Epithelial cell of proximal tubule (primary cell): Measurements from ENCODE around the gene NSFL1C. TPM values are rescaled to one million over a fixed set of nuclear protein-coding genes. Genes with fewer than 3 reads are reported as not detected.

Experiments used
- DNase-seq: peaks from one replicate; pipeline ENCODE4 v3.0.0-alpha.2; 2011; ENCODE audit warnings: low read depth
- H3K4me3 ChIP-seq: 2 replicates; pipeline ENCODE4 v1.5.1; 2011; ENCODE audit warnings: low read depth, mild to moderate bottlenecking, low read length
- CTCF ChIP-seq: conservative IDR thresholded peaks from 2 replicates; pipeline ENCODE4 v1.5.1; 2012; ENCODE audit warnings: low read depth, mild to moderate bottlenecking, low read length
- total RNA-seq: library from RNA; depleted of rRNA; stranded (reverse); fragments of >200 nt; gene quantifications from 2 replicates; pipeline ENCODE4 v1.2.3, GENCODE V29; 2015

Gene NSFL1C
- total RNA-seq, 1 donor from 2014 or later, result 61.6 TPM

GRCh38 chr20:1491860-1492642 is 25.4 kb upstream of the NSFL1C start:
- no peak for DNase-seq
- TF ChIP-seq CTCF, result no peak
- no peak overlapping the region for H3K4me3 ChIP-seq

- H3K4me3 ChIP-seq, result no peak within 1 kb of the TSS
- DNase-seq, result no peak
- TF ChIP-seq CTCF, result no peak
These were observed 24.7 kb upstream of the NSFL1C start, which contains the start of gene SIRPB2 for GRCh38 chr20:1491281-1491840. Gene SIRPB2 (minus strand): TSS chr20:1491420. CDS start chr20:1491359, 61 bp downstream.

GRCh38 chr20:1490643-1491195 is 24.1 kb upstream of the NSFL1C start:
- no peak for TF ChIP-seq CTCF
- H3K4me3 ChIP-seq, result no peak overlapping the region
- no peak for DNase-seq

- no peak for TF ChIP-seq CTCF
- DNase-seq, result no peak
- no peak overlapping the region for H3K4me3 ChIP-seq
These were observed 23.3 kb upstream of the NSFL1C start for GRCh38 chr20:1489764-1490436.

- no peak overlapping the region for H3K4me3 ChIP-seq
- no peak for DNase-seq
- TF ChIP-seq CTCF, result no peak
These were observed 22.7 kb upstream of the NSFL1C start for GRCh38 chr20:1489325-1489724.

- H3K4me3 ChIP-seq, result no peak overlapping the region
- no peak for DNase-seq
- TF ChIP-seq CTCF, result no peak
These were observed 19.9 kb upstream of the NSFL1C start for GRCh38 chr20:1486566-1486965.
